Activated naive CD4-positive, alpha-beta T cell treated with anti-CD3 and anti-CD28 coated beads, Interleukin-2, amount 50 U/mL, for 72 hours (primary cell): ENCODE results near the gene VIPR2. TPM values are rescaled to one million over a fixed set of nuclear protein-coding genes. Genes with fewer than 3 reads are reported as not detected.
A peak's percentile ranks its signal among the peaks of the same experiment; 100 is the strongest.

Experiments used
- ATAC-seq, 2 donors: fragments of 150-1000 bp; cut with Tn5 transposase; 2 replicates each; pipeline ENCODE4 v1.10.0; 2021; ENCODE audit warnings: mild to moderate bottlenecking in 2 of 2, moderate library complexity in 2 of 2
- DNase-seq, 2 donors: peaks; one replicate each; pipeline ENCODE4 v3.0.0; 2021 to 2022; ENCODE audit warnings: low spot score in 2 of 2
- H3K27ac Mint-ChIP-seq, 2 donors: one replicate each; pipeline ENCODE4 v1.8.0; 2022; ENCODE audit warnings: mild to moderate bottlenecking in 2 of 2, mixed read lengths in 2 of 2
- H3K36me3 Mint-ChIP-seq, 2 donors: one replicate each; pipeline ENCODE4 v1.8.0; 2022; ENCODE audit warnings: mixed read lengths in 2 of 2
- H3K9me3 Mint-ChIP-seq, 2 donors: one replicate each; pipeline ENCODE4 v1.8.0; 2022; ENCODE audit warnings: mixed read lengths in 2 of 2
- total RNA-seq, 2 donors: library from RNA; stranded (reverse); gene quantifications; one replicate each; pipeline ENCODE4 v1.2.3, GENCODE V29; 2022

The VIPR2 gene
- total RNA-seq, 2 donors from 2014 or later, result 0.55 to 1.8 TPM

DNA sequence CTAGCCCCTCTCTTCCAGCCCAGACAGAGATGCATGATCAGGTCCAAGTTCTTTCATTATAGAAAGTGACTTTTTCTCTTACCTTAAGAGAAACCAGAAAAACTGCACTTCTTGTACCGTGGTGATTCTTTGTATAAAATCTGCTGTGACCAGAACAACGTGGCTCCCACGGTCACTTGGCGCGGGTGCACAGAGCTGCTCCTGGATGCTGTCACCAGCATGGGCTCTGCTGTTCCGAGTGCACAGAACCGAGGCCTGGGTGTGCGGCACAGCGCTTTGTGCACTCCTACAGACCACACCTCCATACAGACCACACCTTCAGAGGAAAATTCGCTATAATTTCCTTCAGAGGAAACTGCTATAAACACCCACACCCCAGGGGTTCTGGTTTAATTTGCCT, 26.0 kb downstream of the VIPR2 start:
- H3K9me3 Mint-ChIP-seq, result peaks cover 0 to 3% of the 10 kb centered on the region in 2 donors
- DNase-seq (no peak), ATAC-seq (no peak)
- H3K27ac Mint-ChIP-seq, result no peak overlapping the region
- H3K36me3 Mint-ChIP-seq, result no peaks in the 10 kb centered on the region

DNA sequence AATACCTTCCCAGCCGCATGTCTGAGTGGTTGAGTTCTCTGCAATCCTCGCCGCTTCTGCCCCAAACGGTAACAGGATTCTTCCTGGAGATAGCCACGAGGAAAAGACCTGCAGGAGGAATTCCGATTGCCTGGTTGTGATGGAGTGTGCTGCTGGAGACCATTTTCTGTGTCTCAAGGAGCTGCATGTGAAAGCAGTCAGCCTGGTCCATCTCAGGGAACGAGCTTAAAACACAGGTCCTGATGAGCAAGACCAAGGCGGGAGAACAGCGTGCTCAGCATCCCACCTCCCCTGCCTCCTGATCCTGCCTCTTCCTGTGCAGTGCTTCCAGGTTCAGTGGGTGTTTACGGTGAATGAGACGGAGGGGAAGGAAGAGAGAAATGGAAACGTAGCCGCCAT, 26.5 kb downstream of the VIPR2 start:
- DNase-seq, result no peak
- H3K27ac Mint-ChIP-seq, result no peak overlapping the region
- no peaks in the 10 kb centered on the region for H3K9me3 Mint-ChIP-seq
- no peaks in the 10 kb centered on the region for H3K36me3 Mint-ChIP-seq
- no peak for ATAC-seq

DNA sequence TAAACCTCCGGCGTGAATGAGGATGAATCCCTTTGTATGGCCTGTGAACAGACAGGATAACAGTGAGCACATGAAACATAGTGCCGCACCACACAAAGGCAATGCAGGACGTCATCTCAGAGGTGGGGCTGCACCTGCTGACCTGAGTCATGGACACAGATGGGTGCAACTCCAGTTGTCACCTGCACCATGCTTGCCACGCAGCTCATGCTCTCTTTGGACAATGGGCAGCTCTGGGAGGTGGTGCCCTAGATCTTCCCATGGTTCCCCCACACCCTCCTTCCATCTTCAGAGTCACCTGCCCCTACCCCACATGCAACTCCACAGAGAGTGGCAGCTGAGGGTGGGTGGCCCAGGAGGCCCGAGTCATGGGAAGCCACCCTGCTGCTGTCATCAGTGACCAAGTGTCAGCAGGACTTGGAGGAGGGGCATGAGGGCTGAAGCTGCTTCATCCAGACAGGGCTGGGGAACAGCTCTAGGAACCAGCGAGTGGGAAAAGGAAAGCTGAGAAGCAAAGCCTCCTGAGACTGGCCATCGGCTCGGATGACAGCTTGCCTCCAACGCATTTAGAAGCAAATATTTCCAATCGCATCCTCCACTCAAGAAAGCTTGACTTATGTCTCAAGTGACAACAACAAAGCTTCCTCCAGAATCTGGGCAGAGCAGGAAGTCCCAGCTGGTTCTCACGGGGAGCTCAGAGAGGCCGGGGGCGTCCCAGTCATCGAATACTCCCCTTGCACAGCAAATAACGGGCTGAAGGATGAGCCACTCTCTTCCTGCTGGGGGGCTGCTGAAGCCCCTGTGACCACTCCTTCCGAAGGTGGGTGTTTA, 27.1 kb downstream of the VIPR2 start:
- no peaks in the 10 kb centered on the region for H3K9me3 Mint-ChIP-seq
- H3K36me3 Mint-ChIP-seq, result no peaks in the 10 kb centered on the region
- DNase-seq (no peak), ATAC-seq (no peak)
- no peak overlapping the region for H3K27ac Mint-ChIP-seq

DNA sequence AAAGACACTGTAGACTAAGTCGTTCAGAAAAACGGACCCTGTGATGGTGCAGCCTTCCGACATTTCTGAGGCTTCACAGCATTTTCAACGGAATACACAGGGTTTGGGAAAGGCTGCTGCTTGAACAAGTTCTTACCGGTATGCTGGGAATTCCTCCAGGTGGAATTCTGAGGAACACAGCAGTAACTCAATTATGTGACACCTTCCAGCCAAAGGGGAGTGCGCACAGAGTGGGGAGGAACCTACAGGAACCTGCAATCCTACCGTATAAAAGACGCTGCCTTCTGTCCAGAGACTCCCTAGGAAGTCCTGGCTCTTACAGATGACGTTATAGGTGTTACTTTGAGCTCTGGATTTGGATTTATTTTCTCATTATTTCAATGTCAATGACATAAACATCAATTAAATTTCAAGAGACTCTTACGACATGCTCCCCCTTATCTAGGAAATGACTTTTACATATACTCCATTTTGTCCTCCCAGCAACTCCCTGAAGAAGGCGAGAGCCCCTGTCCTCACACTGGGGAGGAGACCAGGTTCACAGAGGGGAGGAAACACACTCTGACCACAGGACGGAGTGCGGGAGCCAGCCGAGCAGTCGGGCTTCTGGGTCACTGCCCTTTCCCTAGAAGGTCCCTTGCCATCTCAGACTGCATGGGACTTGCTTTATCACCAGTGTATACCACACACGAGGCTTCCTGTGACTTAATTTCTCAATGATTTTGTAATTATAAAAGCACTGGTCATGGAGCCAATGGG, 27.9 kb downstream of the VIPR2 start:
- Mint-ChIP-seq H3K36me3 (peaks cover 0 to 4% of the 10 kb centered on the region in 2 donors), H3K9me3 (no peaks in the 10 kb centered on the region), H3K27ac (no peak overlapping the region)
- no peak for ATAC-seq
- no peak for DNase-seq

DNA sequence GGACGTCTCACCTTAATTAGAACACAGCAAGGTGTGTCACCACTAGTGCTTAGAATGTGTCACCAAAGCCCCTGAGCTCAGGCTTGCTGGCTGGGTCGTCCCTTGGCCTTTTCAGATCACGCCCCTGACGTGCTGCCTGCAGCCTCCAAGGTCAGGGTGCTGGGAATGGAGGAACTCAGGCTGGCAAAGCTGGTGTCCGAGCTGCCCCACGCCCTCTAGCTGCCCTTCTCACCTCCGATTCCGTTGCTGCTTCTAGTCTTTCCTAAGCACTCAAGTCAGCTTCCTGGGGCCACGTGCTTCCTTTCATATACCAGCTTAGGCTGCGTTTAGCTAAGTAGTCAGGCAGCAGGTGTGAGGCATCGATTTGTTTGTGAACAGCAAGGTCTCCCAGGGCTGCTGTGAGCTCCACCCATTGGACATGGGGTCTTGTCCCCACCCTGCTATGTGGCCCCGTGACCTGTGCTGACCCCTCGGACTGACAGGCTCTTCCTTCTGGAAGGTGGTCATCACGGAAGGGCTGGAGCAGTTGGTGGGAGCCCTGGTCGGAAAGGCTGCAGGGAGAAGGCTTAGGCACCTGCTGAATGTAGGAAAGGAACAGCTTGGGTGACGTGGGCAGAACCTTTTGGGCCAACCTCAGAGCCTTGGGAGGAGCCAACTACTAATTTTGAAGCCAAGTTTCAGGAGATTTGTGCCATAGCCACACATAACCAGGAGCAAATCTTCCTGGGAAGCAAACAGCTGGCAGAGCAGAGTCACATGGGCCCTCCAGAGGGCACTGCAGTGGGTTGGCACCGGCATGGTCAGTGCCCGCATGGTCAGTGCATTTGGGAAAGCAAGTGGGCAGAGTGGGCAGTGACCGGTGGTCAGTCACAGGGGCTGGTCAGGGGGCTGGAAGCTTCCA, 28.8 kb downstream of the VIPR2 start:
- ATAC-seq (no peak), DNase-seq (no peak)
- H3K9me3 Mint-ChIP-seq, result no peaks in the 10 kb centered on the region
- no peak overlapping the region for H3K27ac Mint-ChIP-seq
- peaks cover 0 to 4% of the 10 kb centered on the region in 2 donors for H3K36me3 Mint-ChIP-seq

DNA sequence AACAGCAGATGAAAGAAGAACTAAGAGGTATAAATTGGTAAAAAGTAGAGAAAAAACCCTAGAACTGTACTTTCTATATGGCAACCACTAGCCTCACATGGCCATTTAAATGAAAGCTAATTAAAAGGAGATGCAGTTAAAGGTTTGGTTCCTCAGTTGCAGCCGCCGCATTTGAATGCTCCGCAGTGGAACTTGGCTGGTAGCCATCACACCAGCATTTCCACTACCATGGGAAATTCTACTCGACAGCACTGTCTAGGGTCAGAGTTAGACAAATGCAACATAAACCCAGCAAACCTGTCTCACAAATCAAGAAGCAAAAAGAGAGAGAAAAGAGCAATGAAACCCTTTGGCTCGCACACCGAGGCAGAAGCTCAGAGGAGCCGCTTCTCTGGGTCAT, 29.7 kb downstream of the VIPR2 start:
- H3K9me3 Mint-ChIP-seq, result no peaks in the 10 kb centered on the region

DNA sequence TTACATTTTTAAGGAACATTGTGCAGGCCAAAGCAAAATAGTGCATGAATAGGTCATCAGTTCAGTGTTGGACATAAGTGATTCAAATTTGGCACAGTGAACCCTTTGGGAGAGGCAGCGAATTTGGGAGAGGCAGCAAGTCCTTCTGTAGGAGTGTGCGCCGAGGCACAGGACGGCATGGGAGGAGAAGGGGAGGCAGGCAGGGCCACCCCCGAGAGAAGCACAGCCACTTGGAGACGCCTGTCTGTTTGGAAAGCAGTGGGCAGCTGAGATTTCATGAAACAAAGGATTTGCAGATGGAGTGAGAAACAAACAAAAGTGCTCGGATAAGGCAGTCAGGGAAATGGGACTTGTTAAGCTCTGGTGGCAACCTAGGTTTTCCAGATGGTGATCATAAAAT, 30.6 kb downstream of the VIPR2 start:
- ATAC-seq, result no peak
- Mint-ChIP-seq H3K36me3 (peaks cover 0 to 4% of the 10 kb centered on the region in 2 donors), H3K9me3 (no peaks in the 10 kb centered on the region), H3K27ac (no peak overlapping the region)
- DNase-seq, result no peak

More for the DNA sequence above, 29.7 kb downstream of the VIPR2 start:
- ATAC-seq, result no peak
- Mint-ChIP-seq H3K36me3 (peaks cover 0 to 4% of the 10 kb centered on the region in 2 donors), H3K27ac (no peak overlapping the region)
- DNase-seq, result no peak

DNA sequence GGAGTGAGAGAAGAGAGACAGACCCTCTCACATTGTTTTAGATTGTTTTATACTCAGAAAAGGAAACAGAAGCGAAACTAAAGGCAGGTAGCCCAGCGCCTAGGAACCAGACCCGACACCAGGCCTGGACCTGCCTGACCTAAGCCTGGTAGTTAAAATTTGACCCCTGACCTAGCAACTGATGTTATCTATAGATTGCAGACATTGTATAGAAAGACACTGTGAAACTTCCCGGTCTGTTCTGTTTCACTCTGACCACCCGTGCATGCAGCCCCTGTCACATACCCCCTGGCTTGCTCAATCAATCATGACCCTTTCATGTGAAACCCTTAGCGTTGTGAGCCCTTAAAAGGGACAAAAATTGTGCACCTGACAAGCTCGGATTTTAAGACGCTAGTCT, 31.6 kb downstream of the VIPR2 start:
- DNase-seq (no peak), ATAC-seq (no peak)
- Mint-ChIP-seq H3K36me3 (peaks cover 0 to 4% of the 10 kb centered on the region in 2 donors), H3K9me3 (no peaks in the 10 kb centered on the region), H3K27ac (no peak overlapping the region)

DNA sequence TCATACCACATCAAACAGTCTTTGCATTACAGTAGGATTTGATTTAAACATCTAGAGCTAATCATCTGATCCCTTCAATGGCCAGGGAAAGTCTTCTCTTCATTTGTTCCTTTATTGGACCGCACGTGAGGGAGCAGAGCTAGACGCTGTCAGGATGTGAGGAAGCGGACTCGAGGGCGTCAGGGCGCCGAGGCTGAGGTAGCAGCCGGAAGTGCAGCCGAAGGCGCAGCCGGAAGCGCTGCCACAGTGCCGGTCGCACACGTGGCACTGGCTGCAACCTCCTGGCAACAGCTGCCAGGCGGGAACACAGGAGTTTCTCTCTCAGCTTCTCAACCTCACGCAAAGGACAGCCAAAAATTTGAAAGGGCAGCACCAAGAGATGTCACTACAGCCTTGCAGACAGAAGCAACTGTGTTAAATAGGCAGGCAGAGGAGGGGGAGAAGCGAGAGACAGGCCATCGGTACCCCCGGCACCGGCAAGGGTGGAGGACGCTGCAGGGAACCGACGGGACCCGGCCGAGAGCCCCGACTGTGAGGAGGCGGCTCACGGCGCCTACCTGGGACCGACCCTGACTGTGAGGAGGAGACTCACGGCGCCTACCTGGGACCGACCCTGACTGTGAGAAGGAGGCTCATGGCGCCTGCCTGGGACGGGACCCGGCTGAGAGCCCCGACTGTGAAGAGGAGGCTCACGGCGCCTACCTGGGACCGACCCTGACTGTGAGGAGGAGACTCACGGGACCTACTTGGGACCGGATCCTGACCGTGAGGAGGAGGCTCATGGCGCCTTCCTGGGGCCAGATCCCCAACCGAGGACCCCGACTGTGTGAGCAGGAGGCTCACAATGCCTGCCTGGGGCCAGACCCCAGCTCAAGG, 32.3 kb downstream of the VIPR2 start:
- DNase-seq, result peak in 1 of 2 donors; percentile 45
- H3K9me3 Mint-ChIP-seq, result no peaks in the 10 kb centered on the region
- no peak for ATAC-seq
- no peak overlapping the region for H3K27ac Mint-ChIP-seq
- peaks cover 0 to 4% of the 10 kb centered on the region in 2 donors for H3K36me3 Mint-ChIP-seq

DNA sequence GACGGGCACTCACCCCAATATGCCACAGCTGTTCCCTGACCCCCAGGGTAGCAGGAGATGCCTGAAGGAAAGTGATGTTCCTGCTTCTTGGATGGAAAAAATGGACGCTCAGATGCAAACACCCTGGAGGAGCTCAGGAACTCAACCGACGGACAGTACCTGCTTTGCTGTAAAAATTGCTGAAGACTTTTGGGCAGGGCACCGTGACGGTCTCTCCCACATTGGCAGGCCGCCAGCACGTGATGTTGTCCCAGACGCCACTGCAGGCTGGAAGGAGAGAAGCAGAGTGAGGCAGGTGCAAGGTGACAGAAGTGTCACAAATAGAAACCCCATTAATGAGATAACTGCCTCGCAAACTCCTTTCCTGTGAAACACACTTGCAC, 35.0 kb downstream of the VIPR2 start:
- ATAC-seq (no peak), DNase-seq (peak in 1 of 2 donors; percentile 18)
- no peaks in the 10 kb centered on the region for H3K9me3 Mint-ChIP-seq
- H3K27ac Mint-ChIP-seq, result no peak overlapping the region
- peaks cover 0 to 4% of the 10 kb centered on the region in 2 donors for H3K36me3 Mint-ChIP-seq

DNA sequence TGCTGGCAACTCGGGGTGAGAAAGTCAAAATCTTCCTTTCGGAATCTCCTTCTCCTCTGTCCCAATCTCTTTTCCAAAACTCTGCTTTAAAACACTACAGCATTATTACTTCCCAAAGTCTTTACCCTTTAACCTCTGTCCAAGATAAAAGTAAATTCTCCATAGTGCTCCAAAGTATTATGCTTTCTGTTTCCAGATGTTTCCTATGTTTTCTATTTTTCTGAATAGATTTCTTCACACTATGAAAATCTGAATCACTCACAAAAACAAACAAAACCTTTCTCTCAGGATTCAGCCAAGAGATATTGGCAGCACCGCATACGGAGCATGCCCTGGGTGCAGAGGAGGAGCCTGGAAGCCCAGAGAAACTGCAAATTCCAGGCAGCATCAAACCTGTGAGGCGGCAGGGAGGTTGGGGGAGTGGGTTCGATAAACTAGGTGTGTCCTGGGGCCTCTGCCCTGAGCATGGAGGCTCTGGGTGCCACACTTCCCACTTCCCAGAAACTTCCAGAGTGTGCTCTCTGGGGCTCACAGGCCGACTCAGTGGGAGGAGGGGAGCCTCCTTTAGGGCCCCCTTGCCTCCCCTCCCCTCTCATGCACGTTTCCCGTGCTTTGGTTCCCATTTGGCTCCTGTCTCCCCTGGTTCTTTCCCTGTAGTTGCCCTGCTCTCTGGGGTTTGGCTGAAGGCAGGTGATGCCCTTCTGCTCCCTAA, 35.6 kb downstream of the VIPR2 start:
- H3K36me3 Mint-ChIP-seq, result peaks cover 0 to 4% of the 10 kb centered on the region in 2 donors
- DNase-seq (peak in 1 of 2 donors; percentile 33), ATAC-seq (no peak)
- no peak overlapping the region for H3K27ac Mint-ChIP-seq
- no peaks in the 10 kb centered on the region for H3K9me3 Mint-ChIP-seq

DNA sequence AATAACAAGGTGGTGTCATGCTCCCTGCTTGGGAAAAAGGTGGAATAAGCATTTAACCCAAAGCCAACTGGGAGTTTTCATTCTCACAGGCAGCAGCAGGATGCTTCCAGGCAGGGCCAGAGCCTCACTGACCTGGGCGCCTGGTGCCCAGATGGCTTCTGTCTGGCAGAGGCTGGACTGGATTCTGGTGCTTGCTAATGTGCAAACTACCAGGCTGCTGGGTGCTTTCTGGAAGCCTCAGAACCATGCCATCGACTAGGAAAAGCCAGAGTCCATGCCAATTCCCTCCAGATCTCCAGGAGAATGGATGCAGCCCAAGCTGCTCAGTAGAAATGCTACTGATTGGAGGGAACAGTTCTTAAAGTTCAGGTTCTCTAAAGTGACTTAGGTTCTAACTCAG, 36.2 kb downstream of the VIPR2 start:
- DNase-seq, result no peak
- Mint-ChIP-seq H3K36me3 (peaks cover 0 to 4% of the 10 kb centered on the region in 2 donors), H3K27ac (no peak overlapping the region), H3K9me3 (no peaks in the 10 kb centered on the region)
- no peak for ATAC-seq

DNA sequence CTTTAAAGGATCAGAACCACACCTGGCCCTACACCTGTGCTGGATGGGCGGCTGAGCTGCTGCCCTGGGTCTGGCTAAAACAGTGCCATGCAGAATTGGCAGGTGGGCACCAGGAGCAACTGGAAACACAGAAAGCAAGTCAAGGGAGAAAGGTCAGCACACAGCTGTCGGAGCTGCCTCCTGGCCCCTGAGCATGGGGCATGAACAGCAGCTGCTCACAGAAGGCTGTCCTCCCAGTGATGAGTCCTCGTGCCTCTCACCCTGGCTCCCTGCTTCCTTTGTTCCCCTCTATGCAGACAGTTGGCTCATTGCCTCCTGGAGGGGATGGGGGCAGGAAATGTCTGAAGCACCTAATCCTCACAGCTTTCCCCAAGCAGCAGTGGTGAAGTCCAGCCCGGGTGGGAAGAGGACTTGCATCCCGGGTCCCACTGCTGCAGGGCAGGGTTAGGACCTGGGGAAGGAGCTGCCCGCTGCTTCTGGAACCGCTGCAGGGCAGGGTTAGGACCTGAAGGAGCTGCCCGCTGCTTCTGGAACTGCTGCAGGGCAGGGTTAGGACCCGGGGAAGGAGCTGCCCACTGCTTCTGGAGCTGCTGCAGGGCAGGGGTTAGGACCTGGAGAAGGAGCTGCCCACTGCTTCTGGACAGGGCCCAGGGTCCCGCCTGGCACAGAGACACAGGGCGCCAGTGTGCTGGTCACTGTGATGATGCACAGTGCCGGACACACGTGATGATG, 37.3 kb downstream of the VIPR2 start:
- Mint-ChIP-seq H3K27ac (no peak overlapping the region), H3K9me3 (no peaks in the 10 kb centered on the region), H3K36me3 (peaks cover 2 to 3% of the 10 kb centered on the region in 2 donors)
- DNase-seq (no peak), ATAC-seq (no peak)

DNA sequence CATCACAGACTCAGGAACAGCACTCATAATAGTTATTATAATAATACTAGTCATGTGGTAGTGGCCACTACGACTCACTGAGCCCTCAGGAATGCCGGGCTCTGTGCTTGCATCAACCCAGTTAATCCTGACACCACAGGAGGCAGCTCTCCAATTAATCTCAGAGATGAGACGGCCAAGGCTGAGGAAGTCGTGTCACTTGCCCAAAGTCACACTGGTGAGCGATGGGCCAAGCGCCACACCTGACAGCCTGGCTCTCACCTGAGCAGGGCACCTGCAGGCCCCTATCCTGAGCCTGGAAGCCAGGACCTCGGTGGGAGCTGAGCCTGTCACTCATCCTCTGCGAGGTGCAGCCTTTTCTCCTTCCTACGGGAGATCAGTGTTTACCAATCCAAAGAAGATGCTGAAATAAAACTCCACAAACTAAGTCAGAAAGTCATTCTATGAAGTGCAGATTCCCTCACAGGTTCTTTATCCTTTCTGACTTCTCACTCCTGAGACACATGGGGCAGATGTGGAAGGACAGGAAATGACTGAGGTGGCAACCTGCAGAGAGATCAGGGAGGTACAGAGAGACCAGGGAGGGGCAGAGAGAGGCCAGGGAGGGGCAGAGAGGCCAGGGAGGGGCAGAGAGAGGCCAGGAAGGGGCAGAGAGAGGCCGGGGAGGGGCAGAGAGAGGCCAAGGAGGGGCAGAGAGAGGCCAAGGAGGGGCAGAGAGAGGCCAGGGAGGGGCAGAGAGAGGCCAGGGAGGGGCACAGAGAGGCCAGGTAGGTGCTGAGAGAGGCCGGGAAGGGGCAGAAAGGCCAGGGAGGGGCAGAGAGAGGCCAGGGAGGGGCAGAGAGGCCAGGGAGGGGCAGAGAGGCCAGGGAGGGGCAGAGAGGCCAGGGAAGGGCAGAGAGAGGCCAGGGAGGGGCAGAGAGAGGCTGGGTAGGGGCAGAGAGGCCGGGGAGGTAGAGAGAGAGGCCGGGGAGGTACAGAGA, 38.5 kb downstream of the VIPR2 start:
- ATAC-seq, result no peak
- H3K36me3 Mint-ChIP-seq, result peaks cover 0 to 10% of the 10 kb centered on the region in 2 donors
- H3K27ac Mint-ChIP-seq, result peak overlapping the region in 1 of 2 donors; percentile 15
- peak in 1 of 2 donors; percentile 39 for DNase-seq
- peaks cover 0 to 12% of the 10 kb centered on the region in 2 donors for H3K9me3 Mint-ChIP-seq
